HTERT RPE-1 (cell line): ENCODE results near the gene GOLGA6B.
"Not testable (repeated sequence)": the region's sequence is repeated elsewhere in the genome, so short reads cannot be mapped to it uniquely, and the experiment has no call there.

Experiments used
- in situ Hi-C: fragments of 300-500 bp; cut with MboI; formaldehyde crosslinking; loops from 4 replicates; pipeline ENCODE4 v1.14.3; 2020; ENCODE audit warnings: low sequenced_read_pairs

The GOLGA6B gene

GRCh38 chr15:72661081-72661480, 6.6 kb downstream of the GOLGA6B start:
- in situ Hi-C loops = not testable (repeated sequence)

- in situ Hi-C loops = not testable (repeated sequence)
Measured at GRCh38 chr15:72663931-72664330, 9.4 kb downstream of the GOLGA6B start.

GRCh38 chr15:72665706-72666105, 11.2 kb downstream of the GOLGA6B start:
- in situ Hi-C loops = not testable (repeated sequence)

- in situ Hi-C loops = not testable (repeated sequence)
Measured at GRCh38 chr15:72669803-72670202, 15.3 kb downstream of the GOLGA6B start.

- in situ Hi-C loops = not testable (repeated sequence)
Measured at GRCh38 chr15:72670656-72671352, 16.3 kb downstream of the GOLGA6B start.

- in situ Hi-C loops = no loop called here
Measured at GRCh38 chr15:72671525-72671924, 17.0 kb downstream of the GOLGA6B start.

- in situ Hi-C loops = no loop called here
Measured at GRCh38 chr15:72676838-72677237, 22.3 kb downstream of the GOLGA6B start.

- in situ Hi-C loops = no loop called here
Measured at GRCh38 chr15:72680931-72681330, 26.4 kb downstream of the GOLGA6B start.

- in situ Hi-C loops = no loop called here
Measured at GRCh38 chr15:72682772-72683171, 28.3 kb downstream of the GOLGA6B start.

- in situ Hi-C loops = no loop called here
Measured at GRCh38 chr15:72685301-72685924, 30.9 kb downstream of the GOLGA6B start.

- in situ Hi-C loops = no loop called here
Measured at GRCh38 chr15:72685925-72686794, 31.7 kb downstream of the GOLGA6B start, which contains the start of the genes BBS4 and HIGD2B. Gene BBS4 (plus strand): TSS chr15:72686207. CDS start chr15:72686228, 21 bp downstream. Gene HIGD2B (minus strand): TSS chr15:72686182. CDS start chr15:72676374, 9,808 bp downstream.

GRCh38 chr15:72688697-72689096, 34.2 kb downstream of the GOLGA6B start:
- in situ Hi-C loops = no loop called here

- in situ Hi-C loops = no loop called here
Measured at GRCh38 chr15:72690938-72691337, 36.4 kb downstream of the GOLGA6B start.

GRCh38 chr15:72698938-72699337, 44.4 kb downstream of the GOLGA6B start:
- in situ Hi-C loops = no loop called here

- in situ Hi-C loops = no loop called here
Measured at GRCh38 chr15:72700076-72700475, 45.6 kb downstream of the GOLGA6B start.

- in situ Hi-C loops = no loop called here
Measured at GRCh38 chr15:72706266-72706665, 51.8 kb downstream of the GOLGA6B start.

- in situ Hi-C loops = not testable (repeated sequence)
Measured at GRCh38 chr15:72708551-72709303, 54.2 kb downstream of the GOLGA6B start.
